Measurements from ENCODE around the gene TFEC.

Gene TFEC

DNA sequence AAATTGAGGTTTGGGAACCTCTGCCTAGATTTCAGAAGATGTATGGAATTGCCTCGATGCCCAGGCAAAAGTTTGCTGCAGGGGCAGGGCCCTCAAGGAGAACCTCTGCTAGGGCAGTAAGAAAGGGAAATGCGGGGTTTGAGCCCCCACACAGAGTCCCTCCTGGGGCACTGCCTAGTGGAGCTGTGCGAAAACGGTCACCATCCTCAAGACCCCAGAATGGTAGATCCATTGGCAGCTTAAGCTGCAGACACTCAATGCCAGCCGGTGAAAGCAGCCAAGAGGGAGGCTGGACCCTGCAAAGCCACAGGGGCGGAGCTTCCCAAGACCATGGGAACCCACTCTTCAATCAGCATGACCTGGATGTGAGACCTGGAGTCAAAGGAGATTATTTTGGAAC lies 15.0 kb upstream of the TFEC start:
- DNase-seq (ENCODE audit: low spot score), result no peak
- TF ChIP-seq CTCF (IDR thresholded peaks at IDR 0.05), result no peak
- H3K4me3 ChIP-seq, result no peak overlapping the region
- no peak overlapping the region for H3K27ac ChIP-seq

- TF ChIP-seq CTCF (IDR thresholded peaks at IDR 0.05), result no peak
- Histone ChIP-seq H3K27ac (no peak overlapping the region), H3K4me3 (no peak overlapping the region)
- no peak for DNase-seq (ENCODE audit: low spot score)
Measured at GRCh38 chr7:116041615-116042014, 11.1 kb upstream of the TFEC start.

DNA sequence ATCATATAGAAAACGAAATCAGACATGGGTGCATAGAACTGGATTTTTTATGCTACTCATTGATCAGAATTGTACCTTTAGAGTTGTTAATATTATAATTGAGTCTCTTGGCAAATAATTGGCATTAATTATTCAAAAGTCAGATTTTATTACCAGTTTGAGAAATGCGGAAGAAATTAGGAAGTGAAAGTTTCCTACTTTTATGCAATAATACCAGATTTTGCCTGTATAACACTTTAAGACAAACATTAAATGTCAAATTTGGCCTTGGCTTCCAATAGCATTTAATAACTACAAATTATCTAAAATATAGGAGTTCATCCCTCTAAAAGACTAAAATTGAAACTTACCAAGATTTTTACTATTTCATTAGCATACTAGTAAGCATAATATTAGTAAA lies 6.8 kb upstream of the TFEC start:
- TF ChIP-seq CTCF (IDR thresholded peaks at IDR 0.05), result no peak
- H3K27ac ChIP-seq, result no peak overlapping the region

GRCh38 chr7:116034411-116034810 lies 3.8 kb upstream of the TFEC start:
- no peak for DNase-seq (ENCODE audit: low spot score)
- no peak for TF ChIP-seq CTCF (IDR thresholded peaks at IDR 0.05)
- H3K27ac ChIP-seq, result no peak overlapping the region
- H3K4me3 ChIP-seq, result no peak overlapping the region

More for the DNA sequence above, 6.8 kb upstream of the TFEC start:
- DNase-seq (ENCODE audit: low spot score), result no peak
- H3K4me3 ChIP-seq, result no peak overlapping the region

DNA sequence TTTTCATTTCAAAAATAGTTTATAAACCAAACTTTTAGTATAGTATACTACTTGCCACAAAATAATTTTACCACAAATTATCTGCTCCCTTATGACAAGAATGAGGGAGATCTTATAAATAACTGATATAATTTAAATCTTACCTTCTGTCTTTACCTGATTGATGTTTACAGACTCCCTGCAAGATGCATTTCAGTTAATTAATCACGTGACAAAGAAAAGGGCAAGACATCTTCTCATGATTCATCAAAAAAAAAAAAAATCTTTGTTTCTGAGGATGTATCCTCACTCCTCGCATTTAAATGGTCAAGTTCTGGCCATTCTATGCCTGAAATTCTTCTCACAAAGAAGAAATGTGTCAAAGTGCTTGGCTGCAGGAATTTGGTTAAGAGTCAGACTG lies 2.3 kb upstream of the TFEC start:
- Histone ChIP-seq H3K27ac (no peak overlapping the region), H3K4me3 (no peak overlapping the region)
- TF ChIP-seq CTCF (IDR thresholded peaks at IDR 0.05), result no peak
- DNase-seq (ENCODE audit: low spot score), result no peak

DNA sequence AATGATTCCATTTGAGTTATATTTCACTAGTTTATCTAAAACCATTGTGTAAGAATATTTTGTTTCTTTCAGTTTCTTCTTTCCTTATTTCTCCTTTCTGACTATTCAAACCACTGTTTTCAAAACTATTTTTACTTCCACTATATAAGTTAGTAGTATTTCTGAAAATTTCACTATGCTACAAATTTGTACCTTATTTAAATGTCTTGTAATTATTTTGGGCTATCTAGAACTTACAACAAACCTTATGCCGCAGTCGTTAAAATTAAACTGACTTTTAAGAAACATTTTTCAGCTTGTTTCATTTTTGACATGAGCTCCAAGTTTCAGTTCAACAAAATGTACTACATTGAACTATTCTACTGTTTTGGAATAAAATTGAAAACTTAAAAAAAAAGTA lies 1.8 kb downstream of the TFEC start:
- no peak for DNase-seq (ENCODE audit: low spot score)
- TF ChIP-seq CTCF (IDR thresholded peaks at IDR 0.05), result no peak
- Histone ChIP-seq H3K4me3 (no peak overlapping the region), H3K27ac (no peak overlapping the region)

DNA sequence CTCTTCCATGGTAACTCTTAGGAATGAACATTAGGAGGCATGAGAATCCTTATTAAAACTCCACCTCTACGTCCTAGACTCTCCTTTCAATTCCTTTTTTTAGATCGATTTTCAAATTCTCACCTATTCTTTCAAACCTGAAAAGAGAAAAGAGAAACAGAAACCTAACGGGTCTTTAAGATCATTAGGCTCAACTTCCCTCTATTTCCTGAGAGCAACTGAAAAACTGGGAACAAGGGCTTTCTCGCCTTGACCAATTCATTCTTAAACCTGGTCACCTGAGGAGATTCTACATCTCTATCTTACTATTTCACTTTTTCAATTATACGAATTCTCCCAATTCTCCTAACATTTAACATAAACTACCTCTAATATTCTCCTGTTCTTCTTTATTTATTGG lies 2.8 kb downstream of the TFEC start:
- TF ChIP-seq CTCF (IDR thresholded peaks at IDR 0.05), result no peak
- Histone ChIP-seq H3K4me3 (peak overlapping the region; percentile 6), H3K27ac (no peak overlapping the region)
- DNase-seq (ENCODE audit: low spot score), result no peak

Data from coronary artery (tissue), 2 donors.